GM19023 (cell line): ENCODE results near the gene ISYNA1.

ENCODE experiments used
- ATAC-seq: cut with Tn5 transposase; IDR thresholded peaks from one replicate; pipeline ENCODE4 v1.9.1; 2021; ENCODE audit warnings: mild to moderate bottlenecking, moderate library complexity; ENCODE audit not compliant: unreplicated experiment

The ISYNA1 gene

GRCh38 chr19:18433015-18433691 lies 4.8 kb downstream of the ISYNA1 start:
- no peak for ATAC-seq

GRCh38 chr19:18432275-18433014 lies 5.5 kb downstream of the ISYNA1 start:
- no peak for ATAC-seq

- ATAC-seq: no peak
Observed at GRCh38 chr19:18431351-18432197, 6.4 kb downstream of the ISYNA1 start.

GRCh38 chr19:18430417-18431144 lies 7.4 kb downstream of the ISYNA1 start:
- no peak for ATAC-seq

- ATAC-seq: no peak
Observed at GRCh38 chr19:18429717-18430416, 8.1 kb downstream of the ISYNA1 start.

- ATAC-seq: peak; percentile 62
Observed at GRCh38 chr19:18428787-18429674, 8.9 kb downstream of the ISYNA1 start.

GRCh38 chr19:18428173-18428786 lies 9.7 kb downstream of the ISYNA1 start:
- no peak for ATAC-seq

- ATAC-seq: no peak
Observed at GRCh38 chr19:18427743-18428113, 10.2 kb downstream of the ISYNA1 start.

GRCh38 chr19:18427080-18427742 lies 10.7 kb downstream of the ISYNA1 start:
- ATAC-seq: no peak

GRCh38 chr19:18426416-18426767 lies 11.5 kb downstream of the ISYNA1 start:
- ATAC-seq: no peak

GRCh38 chr19:18425515-18426415 lies 12.2 kb downstream of the ISYNA1 start:
- no peak for ATAC-seq

- ATAC-seq: no peak
Observed at GRCh38 chr19:18424890-18425514, 12.9 kb downstream of the ISYNA1 start.

GRCh38 chr19:18424122-18424889 lies 13.6 kb downstream of the ISYNA1 start:
- no peak for ATAC-seq

GRCh38 chr19:18423258-18424020 lies 14.5 kb downstream of the ISYNA1 start:
- ATAC-seq: no peak

- ATAC-seq: no peak
Observed at GRCh38 chr19:18422530-18423191, 15.3 kb downstream of the ISYNA1 start.
